OCI-LY1 (cell line): ENCODE measurements around the gene FOXA3.

Experiments
- EZH2 ChIP-seq: fragments of 200-600 bp; sonication (generic), shearing (Covaris generic); IDR thresholded peaks from 2 replicates; pipeline ENCODE4 v1.8.0; 2017; ENCODE audit warnings: borderline replicate concordance, mixed run types, mild to moderate bottlenecking, antibody characterized with exemption, low read length, moderate library complexity, mixed read lengths
- TF ChIP-seq, protein P1 (sequence below): fragments of 200-600 bp; sonication (generic), shearing (Covaris generic); IDR thresholded peaks from 2 replicates; pipeline ENCODE4 v1.5.1; 2017; ENCODE audit warnings: mild to moderate bottlenecking, antibody characterized with exemption, low read length, moderate library complexity, mixed read lengths

GRCh38 chr19:45865269-45865948 is 1.3 kb downstream of the FOXA3 start:
- TF ChIP-seq, protein P1, sequence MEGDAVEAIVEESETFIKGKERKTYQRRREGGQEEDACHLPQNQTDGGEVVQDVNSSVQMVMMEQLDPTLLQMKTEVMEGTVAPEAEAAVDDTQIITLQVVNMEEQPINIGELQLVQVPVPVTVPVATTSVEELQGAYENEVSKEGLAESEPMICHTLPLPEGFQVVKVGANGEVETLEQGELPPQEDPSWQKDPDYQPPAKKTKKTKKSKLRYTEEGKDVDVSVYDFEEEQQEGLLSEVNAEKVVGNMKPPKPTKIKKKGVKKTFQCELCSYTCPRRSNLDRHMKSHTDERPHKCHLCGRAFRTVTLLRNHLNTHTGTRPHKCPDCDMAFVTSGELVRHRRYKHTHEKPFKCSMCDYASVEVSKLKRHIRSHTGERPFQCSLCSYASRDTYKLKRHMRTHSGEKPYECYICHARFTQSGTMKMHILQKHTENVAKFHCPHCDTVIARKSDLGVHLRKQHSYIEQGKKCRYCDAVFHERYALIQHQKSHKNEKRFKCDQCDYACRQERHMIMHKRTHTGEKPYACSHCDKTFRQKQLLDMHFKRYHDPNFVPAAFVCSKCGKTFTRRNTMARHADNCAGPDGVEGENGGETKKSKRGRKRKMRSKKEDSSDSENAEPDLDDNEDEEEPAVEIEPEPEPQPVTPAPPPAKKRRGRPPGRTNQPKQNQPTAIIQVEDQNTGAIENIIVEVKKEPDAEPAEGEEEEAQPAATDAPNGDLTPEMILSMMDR, result no peak
- no peak for TF ChIP-seq EZH2
